ENCODE measurements around the gene DNM2. TPM values are rescaled to one million over a fixed set of nuclear protein-coding genes. Genes with fewer than 3 reads are reported as not detected.
"Not testable (repeated sequence)": the region's sequence is repeated elsewhere in the genome, so short reads cannot be mapped to it uniquely, and the experiment has no call there.

Gene DNM2
- total RNA-seq, 1 donor from 2014 or later, result 38.3 TPM

DNA sequence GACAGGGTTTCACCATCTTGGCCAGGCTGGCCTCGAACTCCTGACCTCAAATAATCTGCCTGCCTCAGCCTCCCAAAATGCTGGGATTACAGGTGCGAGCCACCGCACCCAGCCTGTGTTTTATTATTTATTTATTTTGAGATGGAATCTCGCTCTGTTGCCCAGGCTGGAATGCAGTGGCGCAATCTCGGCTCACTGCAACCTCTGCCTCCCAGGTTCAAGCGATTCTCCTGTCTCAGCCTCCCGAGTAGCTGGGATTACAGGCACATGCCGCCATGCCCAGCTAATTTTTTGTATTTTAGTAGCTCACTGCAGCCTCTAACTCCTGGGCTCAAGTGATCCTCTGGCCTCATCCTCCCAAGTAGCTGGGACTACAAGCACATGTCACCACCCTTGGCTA lies 159.7 kb downstream of the DNM2 start:
- DNase-seq (ENCODE audit: low spot score in 2 of 2); FAIRE-seq: not testable (repeated sequence)

DNA sequence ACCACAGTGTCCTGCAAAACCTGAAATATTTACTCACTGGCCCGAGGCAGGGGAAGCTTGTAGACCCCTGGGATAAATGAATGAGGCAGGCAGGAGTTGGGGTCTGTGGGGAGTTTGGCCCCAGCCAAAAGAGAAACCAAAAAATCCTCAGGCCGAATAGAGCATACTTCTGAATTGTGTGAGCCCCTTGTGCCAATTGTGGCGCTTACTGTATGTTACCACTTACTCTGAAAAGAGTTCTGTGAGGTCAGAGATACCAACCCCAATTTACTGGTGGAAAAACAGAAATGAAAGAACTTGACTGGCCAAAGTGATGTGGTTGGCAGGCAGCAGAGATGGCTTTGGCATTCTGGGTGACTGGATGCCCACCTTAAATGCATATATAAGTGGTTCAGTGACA lies 160.4 kb downstream of the DNM2 start:
- DNase-seq (ENCODE audit: low spot score in 2 of 2) (no peak), FAIRE-seq (no peak)

Small RNA genes lying within 50 kb of the gene (small RNA-seq; reads per million reads assigned to genes)
- gene MIR199A1 (not detected), gene MIR4748 (not detected), gene MIR638 (not detected), gene MIR6793 (not detected)

Other genes starting within 250 kb of the DNM2 start
- 45.7 TPM for gene KEAP1, start 214.7 kb upstream of the DNM2 start, total RNA-seq
- gene S1PR5, start 200.6 kb upstream of the DNM2 start, total RNA-seq, result 0.41 TPM
- 7.3 TPM for gene ATG4D, start 174.2 kb upstream of the DNM2 start, total RNA-seq
- 2.0 TPM for gene KRI1, start 152.1 kb upstream of the DNM2 start, total RNA-seq
- gene CDKN2D, start 149.1 kb upstream of the DNM2 start, total RNA-seq, result 73.0 TPM
- gene AP1M2, start 130.8 kb upstream of the DNM2 start, total RNA-seq, result 0.41 TPM
- 18.8 TPM for gene SLC44A2, start 92.5 kb upstream of the DNM2 start, total RNA-seq
- gene ILF3, start 63.7 kb upstream of the DNM2 start, total RNA-seq, result 132 TPM
- 31.8 TPM for gene QTRT1, start 16.6 kb upstream of the DNM2 start, total RNA-seq
- gene TMED1, start 118.1 kb downstream of the DNM2 start, total RNA-seq, result 11.8 TPM
- 0.82 TPM for gene C19orf38, start 130.3 kb downstream of the DNM2 start, total RNA-seq
- gene CARM1, start 153.5 kb downstream of the DNM2 start, total RNA-seq, result 18.8 TPM
- 35.9 TPM for gene YIPF2, start 210.6 kb downstream of the DNM2 start, total RNA-seq
- gene TIMM29, start 210.7 kb downstream of the DNM2 start, total RNA-seq, result 41.6 TPM
- gene SMARCA4, start 243.0 kb downstream of the DNM2 start, total RNA-seq, result 85.2 TPM